HEK293T (cell line): Measurements from ENCODE around the gene EXOC4.

Source experiments
- CTCF ChIA-PET: fragments of 350-600 bp; formaldehyde crosslinking; extraction: SDS; loops from one replicate; lab custom pipeline; 2021; ENCODE audit warnings: antibody characterized with exemption, inconsistent platforms; lab: Yijun Ruan, JAX
- POLR2A ChIA-PET: fragments of 350-600 bp; formaldehyde crosslinking; extraction: SDS; loops from one replicate; lab custom pipeline; 2020; ENCODE audit warnings: antibody characterized with exemption, inconsistent platforms; lab: Yijun Ruan, JAX
- DNase-seq: peaks from one replicate; pipeline ENCODE4 v3.0.0; 2012; ENCODE audit warnings: mixed read lengths; ENCODE audit errors: extremely low spot score
- ARNT ChIP-seq: fragments of 450-650 bp; IDR thresholded peaks from 2 replicates; pipeline ENCODE4 v1.6.1; 2017; ENCODE audit warnings: mild to moderate bottlenecking
- BHLHE40 ChIP-seq: fragments of 450-650 bp; IDR thresholded peaks from 2 replicates; pipeline ENCODE4 v1.6.1; 2016; ENCODE audit warnings: mild to moderate bottlenecking, moderate library complexity, borderline replicate concordance
- CTBP1 ChIP-seq: fragments of 450-650 bp; IDR thresholded peaks from 2 replicates; pipeline ENCODE4 v1.6.1; 2016; ENCODE audit warnings: borderline replicate concordance
- ELF4 ChIP-seq: fragments of 450-650 bp; IDR thresholded peaks from 2 replicates; pipeline ENCODE4 v1.6.1; 2017; ENCODE audit warnings: antibody characterized with exemption
- FOXA1 ChIP-seq: fragments of 450-650 bp; IDR thresholded peaks from 2 replicates; pipeline ENCODE4 v1.6.1; 2016; ENCODE audit warnings: mild to moderate bottlenecking
- FOXK2 ChIP-seq: fragments of 450-650 bp; IDR thresholded peaks from 2 replicates; pipeline ENCODE4 v1.6.1; 2016; ENCODE audit warnings: mild to moderate bottlenecking
- FOXM1 ChIP-seq: fragments of 450-650 bp; IDR thresholded peaks from 2 replicates; pipeline ENCODE4 v1.6.1; 2017; ENCODE audit warnings: mild to moderate bottlenecking, borderline replicate concordance
- HDGF ChIP-seq: fragments of 450-650 bp; IDR thresholded peaks from 2 replicates; pipeline ENCODE4 v1.6.1; 2017; ENCODE audit warnings: antibody characterized with exemption, borderline replicate concordance
- L3MBTL2 ChIP-seq: fragments of 450-650 bp; conservative IDR thresholded peaks from 2 replicates; pipeline ENCODE4 v1.6.1; 2016; ENCODE audit warnings: mild to moderate bottlenecking
- LEF1 ChIP-seq: fragments of 450-650 bp; IDR thresholded peaks from 2 replicates; pipeline ENCODE4 v1.6.1; 2017; ENCODE audit warnings: mild to moderate bottlenecking, borderline replicate concordance
- NFRKB ChIP-seq: fragments of 450-650 bp; IDR thresholded peaks from 2 replicates; pipeline ENCODE4 v1.6.1; 2016; ENCODE audit warnings: mild to moderate bottlenecking, moderate library complexity
- PKNOX1 ChIP-seq: fragments of 450-650 bp; IDR thresholded peaks from 2 replicates; pipeline ENCODE4 v1.6.1; 2016
- SP1 ChIP-seq: fragments of 450-650 bp; IDR thresholded peaks from 2 replicates; pipeline ENCODE4 v1.6.1; 2017
- SUZ12 ChIP-seq: fragments of 450-650 bp; IDR thresholded peaks from 2 replicates; pipeline ENCODE4 v1.6.1; 2016; ENCODE audit warnings: mild to moderate bottlenecking
- TARDBP ChIP-seq: fragments of 450-650 bp; IDR thresholded peaks from 2 replicates; pipeline ENCODE4 v1.6.1; 2016
- ZNF384 ChIP-seq: fragments of 450-650 bp; IDR thresholded peaks from 2 replicates; pipeline ENCODE4 v1.6.1; 2016

EXOC4 gene

GRCh38 chr7:133571076-133571475 lies 318.2 kb downstream of the EXOC4 start:
- DNase-seq: no peak
- ChIA-PET POLR2A (no interaction called here), CTCF (no interaction called here)
- TF ChIP-seq SUZ12: no peak

- TF ChIP-seq NFRKB (no peak), FOXA1 (no peak), SP1 (no peak), SUZ12 (no peak), LEF1 (no peak), FOXM1 (no peak), ELF4 (no peak), PKNOX1 (no peak), ZNF384 (no peak), FOXK2 (no peak), ARNT (no peak), L3MBTL2 (no peak), TARDBP (no peak), HDGF (no peak)
- ChIA-PET CTCF (no interaction called here), POLR2A (no interaction called here)
- no peak for DNase-seq
Measured at GRCh38 chr7:133572087-133572486, 319.2 kb downstream of the EXOC4 start.

GRCh38 chr7:133572843-133573242 lies 320.0 kb downstream of the EXOC4 start:
- ChIA-PET POLR2A (no interaction called here), CTCF (no interaction called here)
- no peak for DNase-seq
- no peak for TF ChIP-seq ARNT
- no peak for TF ChIP-seq NFRKB
- TF ChIP-seq ELF4: no peak
- TF ChIP-seq HDGF: no peak
- no peak for TF ChIP-seq SUZ12
- TF ChIP-seq TARDBP: no peak
- no peak for TF ChIP-seq FOXM1
- no peak for TF ChIP-seq BHLHE40

GRCh38 chr7:133573554-133574265 lies 320.8 kb downstream of the EXOC4 start:
- ChIA-PET CTCF (no interaction called here), POLR2A (interaction anchor here (0.5 kb wide), 1 partner anchor 21 kb away, joined by 3 read pairs; no protein-coding TSS in a partner anchor)
- no peak for DNase-seq
- TF ChIP-seq FOXA1 (no peak), PKNOX1 (no peak), L3MBTL2 (no peak), ARNT (no peak), SP1 (no peak), CTBP1 (no peak), ZNF384 (no peak), LEF1 (no peak), BHLHE40 (no peak), SUZ12 (no peak), FOXM1 (no peak), FOXK2 (no peak), ELF4 (no peak), HDGF (no peak), NFRKB (no peak), TARDBP (no peak)

- TF ChIP-seq FOXM1: no peak
- no peak for TF ChIP-seq FOXA1
- no peak for TF ChIP-seq LEF1
- TF ChIP-seq ZNF384: no peak
- TF ChIP-seq ELF4: no peak
- TF ChIP-seq CTBP1: no peak
- no peak for TF ChIP-seq TARDBP
- TF ChIP-seq NFRKB: no peak
- TF ChIP-seq SP1: no peak
- no peak for TF ChIP-seq HDGF
- no peak for TF ChIP-seq PKNOX1
- TF ChIP-seq BHLHE40: no peak
- no peak for TF ChIP-seq FOXK2
- TF ChIP-seq SUZ12: no peak
- TF ChIP-seq L3MBTL2: no peak
- no peak for TF ChIP-seq ARNT
- ChIA-PET CTCF (no interaction called here), POLR2A (no interaction called here)
- DNase-seq: no peak
Measured at GRCh38 chr7:133575726-133576440, 323.0 kb downstream of the EXOC4 start.
